Trophoblast cell (in vitro differentiated cells and primary cell): Measurements from ENCODE around the gene RNF182.

ENCODE experiments used
- DNase-seq, 2 donors: peaks; one replicate each; pipeline ENCODE4 v3.0.0-alpha.2; 2016
- H2AFZ ChIP-seq: 2 replicates; pipeline ENCODE4 v1.6.1; 2013; ENCODE audit warnings: low read length, moderate library complexity, mild to moderate bottlenecking; ENCODE audit not compliant: insufficient read depth, poor library complexity
- H2AK5ac ChIP-seq: 2 replicates; pipeline ENCODE4 v1.6.1; 2013; ENCODE audit warnings: mild to moderate bottlenecking, low read length
- H2BK120ac ChIP-seq: 2 replicates; pipeline ENCODE4 v1.6.1; 2013; ENCODE audit warnings: low read length, mild to moderate bottlenecking, moderate library complexity; ENCODE audit not compliant: insufficient read depth, poor library complexity
- H2BK12ac ChIP-seq: 2 replicates; pipeline ENCODE4 v1.6.1; 2013; ENCODE audit warnings: mild to moderate bottlenecking, low read length, moderate library complexity
- H2BK5ac ChIP-seq: 2 replicates; pipeline ENCODE4 v1.6.1; 2013; ENCODE audit warnings: low read length, low read depth, moderate library complexity, mild to moderate bottlenecking; ENCODE audit not compliant: poor library complexity
- H3K14ac ChIP-seq: 2 replicates; pipeline ENCODE4 v1.6.1; 2013; ENCODE audit warnings: mild to moderate bottlenecking, low read length
- H3K18ac ChIP-seq: 2 replicates; pipeline ENCODE4 v1.6.1; 2013; ENCODE audit warnings: mild to moderate bottlenecking, low read length
- H3K23ac ChIP-seq: 2 replicates; pipeline ENCODE4 v1.6.1; 2013; ENCODE audit warnings: low read length
- H3K27ac ChIP-seq: 2 replicates; pipeline ENCODE4 v1.5.1; 2013; ENCODE audit warnings: low read depth, mild to moderate bottlenecking, inconsistent platforms, low read length, moderate library complexity
- H3K27me3 ChIP-seq: 2 replicates; pipeline ENCODE4 v1.6.1; 2013; ENCODE audit warnings: inconsistent platforms, mild to moderate bottlenecking, low read length, moderate library complexity; ENCODE audit not compliant: insufficient read depth
- H3K36me3 ChIP-seq, 2 experiments: 1 replicate in 1 of 2; 2 replicates in 1 of 2; pipeline ENCODE4 v1.6.1; 2013; ENCODE audit warnings: low read length in 2 of 2, mild to moderate bottlenecking in 2 of 2, moderate library complexity in 1 of 2; ENCODE audit not compliant: insufficient read depth in 2 of 2, control insufficient read depth in 1 of 2
- H3K4ac ChIP-seq: 2 replicates; pipeline ENCODE4 v1.6.1; 2013; ENCODE audit warnings: low read depth, mild to moderate bottlenecking, low read length, moderate library complexity
- H3K4me1 ChIP-seq, 2 experiments: 1 replicate in 1 of 2; 2 replicates in 1 of 2; pipeline ENCODE4 v1.6.1; 2013; ENCODE audit warnings: low read length in 2 of 2, mild to moderate bottlenecking in 2 of 2, moderate library complexity in 1 of 2; ENCODE audit not compliant: insufficient read depth in 2 of 2, control insufficient read depth in 1 of 2
- H3K4me2 ChIP-seq: 2 replicates; pipeline ENCODE4 v1.6.1; 2013; ENCODE audit warnings: inconsistent platforms, mild to moderate bottlenecking, low read length, moderate library complexity
- H3K4me3 ChIP-seq: 2 replicates; pipeline ENCODE4 v1.5.1; 2013; ENCODE audit warnings: mild to moderate bottlenecking, low read depth, low read length, inconsistent platforms
- H3K79me1 ChIP-seq: one replicate; pipeline ENCODE4 v1.6.1; 2013; ENCODE audit warnings: low read length
- H3K79me2 ChIP-seq: 2 replicates; pipeline ENCODE4 v1.6.1; 2013; ENCODE audit warnings: low read length, mild to moderate bottlenecking; ENCODE audit not compliant: control insufficient read depth, insufficient read depth, poor library complexity
- H3K9ac ChIP-seq: 2 replicates; pipeline ENCODE4 v1.6.1; 2013; ENCODE audit warnings: mild to moderate bottlenecking, low read length
- H3K9me3 ChIP-seq: 2 replicates; pipeline ENCODE4 v1.6.1; 2013; ENCODE audit warnings: low read depth, mild to moderate bottlenecking, control low read depth, inconsistent platforms, low read length; ENCODE audit not compliant: insufficient read depth
- H4K12ac ChIP-seq: 2 replicates; pipeline ENCODE4 v1.6.1; 2013; ENCODE audit warnings: low read depth, mild to moderate bottlenecking, low read length, moderate library complexity
- H4K8ac ChIP-seq: 2 replicates; pipeline ENCODE4 v1.6.1; 2013; ENCODE audit warnings: low read depth, mild to moderate bottlenecking, low read length, moderate library complexity
- H4K91ac ChIP-seq: one replicate; pipeline ENCODE4 v1.6.1; 2013; ENCODE audit warnings: low read depth, mild to moderate bottlenecking, low read length, moderate library complexity
- WGBS: extraction: QIAGEN DNeasy Blood & Tissue Kit; methylation state at CpG from one replicate; pipeline ENCODE4 v1.1.7; 2013; ENCODE audit warnings: missing lambda C conversion rate; ENCODE audit not compliant: insufficient read length, insufficient coverage; ENCODE audit errors: extremely low coverage; 5-methylcytosine and 5-hydroxymethylcytosine counted together

Gene RNF182

DNA sequence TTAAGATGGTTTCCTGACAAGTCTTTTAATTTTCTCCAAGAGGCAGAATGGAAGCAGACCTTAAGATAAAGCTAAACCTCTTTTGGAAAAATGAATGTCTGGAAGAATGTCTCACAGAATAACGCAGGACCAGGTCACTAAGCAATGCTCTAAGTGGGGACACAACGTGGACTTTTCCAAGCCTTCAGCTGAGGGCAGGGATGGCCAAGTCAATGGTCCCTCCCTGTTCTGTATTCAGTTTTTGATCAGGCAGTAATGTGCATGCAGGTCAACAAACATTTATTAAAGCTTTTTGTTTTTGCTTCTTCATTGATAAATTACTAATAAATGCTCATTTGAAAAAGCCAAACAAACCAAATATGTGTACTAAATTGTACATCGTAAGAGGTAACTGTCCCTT, 2.0 kb upstream of the RNF182 start:
- Histone ChIP-seq H3K23ac (no peak overlapping the region), H3K27me3 (peaks cover 8% of the 10 kb centered on the region), H3K9ac (no peak overlapping the region), H2AK5ac (no peak overlapping the region), H2BK120ac (no peak overlapping the region), H4K91ac (no peak overlapping the region), H3K4me3 (no peak overlapping the region), H3K79me2 (no peaks in the 10 kb centered on the region), H4K12ac (no peak overlapping the region), H2AFZ (no peak overlapping the region), H3K14ac (no peak overlapping the region), H3K4me2 (no peak overlapping the region), H3K18ac (no peak overlapping the region), H4K8ac (no peak overlapping the region), H3K36me3 (no peaks in the 10 kb centered on the region), H3K27ac (no peak overlapping the region), H3K79me1 (no peaks in the 10 kb centered on the region), H3K4ac (no peak overlapping the region), H3K4me1 (peaks cover 5 to 8% of the 10 kb centered on the region in 2 experiments), H2BK12ac (no peak overlapping the region), H2BK5ac (no peak overlapping the region), H3K9me3 (no peaks in the 10 kb centered on the region)
- no CpG with 5 or more reads among the region's 3 CpGs for WGBS
- no peak for DNase-seq

- DNase-seq = peak; percentile 22 to 46
- no peak overlapping the region for H2BK12ac ChIP-seq
- H3K79me2 ChIP-seq = no peaks in the 10 kb centered on the region
- no peak overlapping the region for H3K4me3 ChIP-seq
- H2BK5ac ChIP-seq = no peak overlapping the region
- no peak overlapping the region for H4K12ac ChIP-seq
- no peak overlapping the region for H2AK5ac ChIP-seq
- no peak overlapping the region for H3K23ac ChIP-seq
- H3K9me3 ChIP-seq = no peaks in the 10 kb centered on the region
- H3K4me2 ChIP-seq = peak overlapping the region; percentile 62
- no CpG with 5 or more reads among the region's 5 CpGs for WGBS
- H3K27me3 ChIP-seq = peaks cover 8% of the 10 kb centered on the region
- H2AFZ ChIP-seq = no peak overlapping the region
- H3K4ac ChIP-seq = no peak overlapping the region
- H3K9ac ChIP-seq = no peak overlapping the region
- no peak overlapping the region for H3K18ac ChIP-seq
- peaks cover 5 to 8% of the 10 kb centered on the region in 2 experiments for H3K4me1 ChIP-seq
- no peaks in the 10 kb centered on the region for H3K36me3 ChIP-seq
- no peak overlapping the region for H3K27ac ChIP-seq
- H2BK120ac ChIP-seq = no peak overlapping the region
- H4K91ac ChIP-seq = no peak overlapping the region
- H4K8ac ChIP-seq = no peak overlapping the region
- H3K79me1 ChIP-seq = no peaks in the 10 kb centered on the region
- no peak overlapping the region for H3K14ac ChIP-seq
These were observed 1.1 kb upstream of the RNF182 start for GRCh38 chr6:13923527-13924145.

DNA sequence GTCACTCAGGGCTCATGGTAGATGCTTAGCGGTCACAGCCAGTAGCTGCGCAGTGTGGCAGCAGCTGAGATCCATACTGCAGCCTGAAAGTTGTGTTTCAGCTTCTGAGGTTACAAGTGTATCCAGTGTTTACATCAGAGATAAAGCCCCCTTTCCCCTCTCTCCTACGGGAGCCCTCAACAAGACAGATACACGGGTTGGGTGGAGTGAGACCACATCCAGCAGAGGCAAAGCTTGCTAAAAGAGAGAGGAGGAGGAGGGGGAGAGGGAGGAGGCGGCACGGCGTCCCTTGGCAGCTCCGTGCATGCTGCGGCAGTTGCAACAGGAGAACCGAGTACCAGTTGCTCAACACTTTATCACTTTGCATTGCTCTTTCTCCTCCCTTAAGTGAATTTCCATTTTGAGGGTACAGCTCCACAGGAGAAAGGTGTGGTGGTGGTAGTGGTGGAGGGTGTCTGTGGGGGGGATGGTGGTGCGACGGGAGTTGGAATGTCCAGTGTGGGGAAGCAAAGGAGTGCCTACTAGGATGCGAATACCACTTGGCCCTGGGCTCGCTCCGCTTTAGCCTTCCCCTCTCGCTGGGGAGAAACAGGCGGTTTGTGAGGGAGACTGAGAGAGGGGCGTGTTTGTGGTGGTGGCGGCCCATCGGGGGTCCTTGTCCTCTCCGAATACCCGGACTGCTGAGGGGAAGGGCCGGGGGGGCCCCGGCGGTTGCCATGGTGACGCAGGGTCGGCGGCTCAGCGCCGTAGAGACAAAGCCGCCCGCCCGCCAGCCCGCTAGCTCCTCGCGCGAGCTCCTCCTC, 405 bp upstream of the RNF182 start:
- peaks cover 8% of the 10 kb centered on the region for H3K27me3 ChIP-seq
- no peak overlapping the region for H2BK5ac ChIP-seq
- no peak overlapping the region for H3K18ac ChIP-seq
- no peak overlapping the region for H3K23ac ChIP-seq
- no peak overlapping the region for H2BK120ac ChIP-seq
- no peak overlapping the region for H2AK5ac ChIP-seq
- H4K8ac ChIP-seq = no peak overlapping the region
- no peaks in the 10 kb centered on the region for H3K79me1 ChIP-seq
- no peak overlapping the region for H3K27ac ChIP-seq
- no peak overlapping the region for H3K14ac ChIP-seq
- no peak overlapping the region for H4K91ac ChIP-seq
- peak overlapping the region; percentile 70 for H3K4me3 ChIP-seq
- no peak overlapping the region for H2BK12ac ChIP-seq
- no CpG with 5 or more reads among the region's 37 CpGs for WGBS
- peaks cover 5 to 8% of the 10 kb centered on the region in 2 experiments for H3K4me1 ChIP-seq
- H3K79me2 ChIP-seq = no peaks in the 10 kb centered on the region
- no peaks in the 10 kb centered on the region for H3K9me3 ChIP-seq
- DNase-seq = peak; percentile 24 to 31
- H3K36me3 ChIP-seq = no peaks in the 10 kb centered on the region
- no peak overlapping the region for H3K9ac ChIP-seq
- no peak overlapping the region for H3K4ac ChIP-seq
- peak overlapping the region; percentile 62 for H3K4me2 ChIP-seq
- no peak overlapping the region for H4K12ac ChIP-seq
- peak overlapping the region; percentile 14 for H2AFZ ChIP-seq

GRCh38 chr6:13926378-13926777, 1.6 kb downstream of the RNF182 start:
- Histone ChIP-seq H4K91ac (no peak overlapping the region), H3K23ac (no peak overlapping the region), H4K8ac (no peak overlapping the region), H2AK5ac (no peak overlapping the region), H3K79me2 (no peaks in the 10 kb centered on the region), H3K18ac (no peak overlapping the region), H4K12ac (no peak overlapping the region), H3K4me3 (no peak overlapping the region), H3K79me1 (no peaks in the 10 kb centered on the region), H2AFZ (no peak overlapping the region), H3K4me1 (peaks cover 5 to 8% of the 10 kb centered on the region in 2 experiments), H3K9ac (no peak overlapping the region), H3K4me2 (no peak overlapping the region), H2BK12ac (no peak overlapping the region), H3K14ac (no peak overlapping the region), H3K36me3 (no peaks in the 10 kb centered on the region), H2BK120ac (no peak overlapping the region), H3K27me3 (peaks cover 8% of the 10 kb centered on the region), H3K27ac (no peak overlapping the region), H2BK5ac (no peak overlapping the region), H3K9me3 (no peaks in the 10 kb centered on the region), H3K4ac (no peak overlapping the region)
- WGBS = no CpG with 5 or more reads among the region's 4 CpGs
- DNase-seq = no peak
